ENCODE measurements around the gene LZTR1. TPM values are rescaled to one million over a fixed set of nuclear protein-coding genes. Genes with fewer than 3 reads are reported as not detected.

The LZTR1 gene
- total and polyA plus RNA-seq, 10 of the 15 experiments (the other 5 are each of a cell fraction or from before 2014, with no cell fraction given): 0.82 to 50.3 (median 19.3) TPM

GRCh38 chr22:21016644-21017420 lies 34.7 kb downstream of the LZTR1 start:
- ATAC-seq (no peak), FAIRE-seq (no peak), DNase-seq (ENCODE audit: low read depth, low spot score) (no peak)
- Histone ChIP-seq H3K4me1 (ENCODE audit: control insufficient read depth, insufficient read depth, low read length) (peaks cover 7% of the 10 kb centered on the region), H4K20me1 (ENCODE audit: control insufficient read depth, insufficient read depth) (no peaks in the 10 kb centered on the region), H3K79me2 (ENCODE audit: control insufficient read depth, insufficient read depth, low read length) (no peaks in the 10 kb centered on the region), H3K9me3 (replicated peaks; ENCODE audit: control insufficient read depth, insufficient read depth, low read length) (no peaks in the 10 kb centered on the region), H3K9ac (ENCODE audit: control insufficient read depth, insufficient read depth, low read length) (no peak overlapping the region), H3K4me3 (no peak overlapping the region), H2AFZ (ENCODE audit: control insufficient read depth, low read depth, low read length) (no peak overlapping the region), H3K36me3 (ENCODE audit: control insufficient read depth in 2 of 2, insufficient read depth in 2 of 2, low read length in 1 of 2) (no peaks in the 10 kb centered on the region), H3K27ac (ENCODE audit: control insufficient read depth, insufficient read depth) (no peak overlapping the region), H3K4me2 (ENCODE audit: control insufficient read depth, insufficient read depth) (no peak overlapping the region), H3K27me3 (replicated peaks in 1 of 2; ENCODE audit: control insufficient read depth in 2 of 2, insufficient read depth in 2 of 2, low read length in 1 of 2) (no peaks in the 10 kb centered on the region; a peak in 2 of 4 replicates)
- SMC1A ChIA-PET (ENCODE audit: uncharacterized antibody, unreplicated experiment): no interaction called here
- RAD21 ChIA-PET (ENCODE audit: unreplicated experiment): no interaction called here
- POLR2A ChIA-PET: no interaction called here
- intact Hi-C loops (cut with micrococcal nuclease; ENCODE audit: unreplicated experiment) (no loop called here), in situ Hi-C loops (cut with MboI) (no loop called here)
- TF ChIP-seq ASH2L (IDR thresholded peaks at IDR 0.05; ENCODE audit: borderline replicate concordance, low read depth): no peak
- TF ChIP-seq CUX1 (IDR thresholded peaks at IDR 0.05; ENCODE audit: insufficient replicate concordance, low read depth, low read length): no peak
- TF ChIP-seq YBX1 (IDR thresholded peaks at IDR 0.05): no peak
- TF ChIP-seq NBN (IDR thresholded peaks at IDR 0.05): no peak
- TF ChIP-seq NR2C1 (IDR thresholded peaks at IDR 0.05): no peak
- TF ChIP-seq STAT1 (conservative IDR thresholded peaks at IDR 0.05): no peak
- TF ChIP-seq TCF3 (IDR thresholded peaks at IDR 0.05; ENCODE audit: borderline replicate concordance, insufficient read depth, low read depth, low read length): no peak
- CTCF ChIA-PET: no interaction called here
- WGBS (ENCODE audit: insufficient coverage, insufficient replicate concordance, low lambda C conversion rate, missing lambda C conversion rate): 30% methylated on average over 13 of the region's 13 CpGs
- no TSS peak for BruUV-seq (replicated peaks)
